Activated CD8-positive, alpha-beta T cell treated with anti-CD3 and anti-CD28 coated beads, Interleukin-2, amount 10 ng/mL, durations not matched to agents 7 days and 5 days (primary cell): Measurements from ENCODE around the gene SLC13A3. TPM values are rescaled to one million over a fixed set of nuclear protein-coding genes. Genes with fewer than 3 reads are reported as not detected.
"Not testable (repeated sequence)": the region's sequence is repeated elsewhere in the genome, so short reads cannot be mapped to it uniquely, and the experiment has no call there.

Source experiments
- ATAC-seq: fragments of 150-1000 bp; cut with Tn5 transposase; one replicate; pipeline ENCODE4 v1.10.0; 2021; ENCODE audit warnings: moderate library complexity
- CTCF ChIA-PET: fragments of 350-600 bp; sonication (Branson Sonifier 250); formaldehyde crosslinking; loops from one replicate; lab custom pipeline; 2021; ENCODE audit warnings: antibody characterized with exemption; lab: Charles Lee
- POLR2A ChIA-PET: fragments of 350-600 bp; sonication (Branson Sonifier 250); formaldehyde crosslinking; loops from one replicate; lab custom pipeline; 2021; ENCODE audit warnings: antibody characterized with exemption; lab: Charles Lee
- DNase-seq: peaks from one replicate; pipeline ENCODE4 v3.0.0-alpha.2; 2020
- H3K27ac Mint-ChIP-seq: one replicate; pipeline ENCODE4 v1.8.0; 2021; ENCODE audit warnings: mild to moderate bottlenecking, mixed read lengths
- H3K27me3 Mint-ChIP-seq: one replicate; pipeline ENCODE4 v1.8.0; 2021; ENCODE audit warnings: low read depth, mixed read lengths
- H3K36me3 Mint-ChIP-seq: one replicate; pipeline ENCODE4 v1.8.0; 2021; ENCODE audit warnings: low read depth, mixed read lengths
- H3K4me1 Mint-ChIP-seq: one replicate; pipeline ENCODE4 v1.8.0; 2021; ENCODE audit warnings: low read depth, mixed read lengths
- H3K4me3 Mint-ChIP-seq: one replicate; pipeline ENCODE4 v1.8.0; 2021; ENCODE audit warnings: mild to moderate bottlenecking, mixed read lengths
- H3K9me3 Mint-ChIP-seq: one replicate; pipeline ENCODE4 v1.8.0; 2022; ENCODE audit warnings: mixed read lengths; ENCODE audit not compliant: insufficient read depth
- total RNA-seq, 2 experiments: library from RNA; stranded (reverse); gene quantifications; one replicate each; pipeline ENCODE4 v1.2.3, GENCODE V29; 2021

The SLC13A3 gene
- total RNA-seq, 2 experiments from 2014 or later: not detected

DNA sequence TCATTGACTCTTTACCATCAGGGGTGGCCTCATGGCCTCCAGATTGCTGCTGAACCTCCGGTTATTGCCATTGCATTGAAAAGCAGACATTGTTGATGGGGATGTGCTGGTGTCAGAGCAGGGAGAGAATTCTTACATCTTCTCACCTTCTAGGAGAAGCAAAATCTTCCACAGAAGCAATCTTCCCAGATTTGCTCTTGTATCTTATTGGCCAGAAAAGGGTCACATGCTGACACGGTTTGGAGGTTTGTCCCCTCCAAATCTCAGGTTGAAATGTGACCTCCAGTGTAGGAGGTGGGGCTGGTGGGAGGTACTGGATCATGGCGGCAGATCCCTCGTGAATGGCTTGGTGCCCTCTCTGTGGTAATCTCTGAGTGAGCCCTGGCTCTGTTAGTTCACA is 27.3 kb upstream of the SLC13A3 start:
- CTCF ChIA-PET: interaction anchor here (1.2 to 6.9 kb wide), 2 partner anchors 9 to 134 kb away, joined by 4 to 79 read pairs; no protein-coding TSS in a partner anchor
- no peaks in the 10 kb centered on the region for H3K9me3 Mint-ChIP-seq

DNA sequence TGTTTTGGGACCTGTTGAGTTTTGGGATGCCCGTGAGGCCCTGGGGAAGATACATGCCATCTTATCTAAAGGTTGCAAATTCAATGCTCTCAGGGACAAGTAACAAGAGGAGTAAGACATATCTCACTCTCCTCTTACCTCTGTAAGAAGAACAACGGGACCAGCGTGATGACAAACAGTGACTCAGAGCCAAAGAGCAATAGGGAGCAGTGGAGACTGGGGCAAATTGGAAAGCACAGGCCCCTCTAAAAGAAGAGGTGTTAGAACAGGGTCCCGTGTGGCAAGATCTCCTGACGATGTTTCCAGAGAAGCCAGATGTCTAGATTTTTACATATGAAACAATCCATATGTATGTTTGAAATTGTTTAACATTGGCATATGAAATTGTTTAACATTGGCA is 26.3 kb upstream of the SLC13A3 start:
- ATAC-seq (no peak), DNase-seq (no peak)
- no peak overlapping the region for H3K27ac Mint-ChIP-seq
- no peaks in the 10 kb centered on the region for H3K27me3 Mint-ChIP-seq
- ChIA-PET POLR2A (no interaction called here), CTCF (interaction anchor here (6.9 kb wide), 1 partner anchor 133 kb away, joined by 79 read pairs; no protein-coding TSS in a partner anchor)
- H3K4me1 Mint-ChIP-seq: peaks cover 10% of the 10 kb centered on the region
- no peaks in the 10 kb centered on the region for H3K36me3 Mint-ChIP-seq
- no peak overlapping the region for H3K4me3 Mint-ChIP-seq
- H3K9me3 Mint-ChIP-seq: no peaks in the 10 kb centered on the region

More for the DNA sequence above, 27.3 kb upstream of the SLC13A3 start:
- DNase-seq: no peak
- POLR2A ChIA-PET: no interaction called here
- Mint-ChIP-seq H3K27me3 (no peaks in the 10 kb centered on the region), H3K4me3 (no peak overlapping the region), H3K36me3 (no peaks in the 10 kb centered on the region), H3K4me1 (peaks cover 12% of the 10 kb centered on the region), H3K27ac (no peak overlapping the region)
- ATAC-seq: no peak

- H3K27me3 Mint-ChIP-seq, DNase-seq, H3K4me1 Mint-ChIP-seq, H3K36me3 Mint-ChIP-seq, CTCF ChIA-PET, ATAC-seq, H3K9me3 Mint-ChIP-seq, H3K27ac Mint-ChIP-seq, H3K4me3 Mint-ChIP-seq, POLR2A ChIA-PET: not testable (repeated sequence)
These were observed 25.5 kb upstream of the SLC13A3 start for GRCh38 chr20:46676649-46677316.

- no peaks in the 10 kb centered on the region for H3K36me3 Mint-ChIP-seq
- DNase-seq (no peak), ATAC-seq (no peak)
- no peak overlapping the region for H3K27ac Mint-ChIP-seq
- H3K27me3 Mint-ChIP-seq: no peaks in the 10 kb centered on the region
- H3K9me3 Mint-ChIP-seq: peaks cover 4% of the 10 kb centered on the region
- CTCF ChIA-PET: no interaction called here
- no peaks in the 10 kb centered on the region for H3K4me1 Mint-ChIP-seq
- H3K4me3 Mint-ChIP-seq: no peak overlapping the region
- POLR2A ChIA-PET: interaction anchor here (0.6 kb wide), 1 partner anchor 129 kb away, joined by 4 read pairs; no protein-coding TSS in a partner anchor
These were observed 23.2 kb upstream of the SLC13A3 start for GRCh38 chr20:46674253-46675083.

- POLR2A ChIA-PET: no interaction called here
- CTCF ChIA-PET: no interaction called here
- H3K36me3 Mint-ChIP-seq: no peaks in the 10 kb centered on the region
- DNase-seq: no peak
- no peaks in the 10 kb centered on the region for H3K27me3 Mint-ChIP-seq
- H3K27ac Mint-ChIP-seq: no peak overlapping the region
- ATAC-seq: no peak
- H3K4me3 Mint-ChIP-seq: no peak overlapping the region
- peaks cover 4% of the 10 kb centered on the region for H3K9me3 Mint-ChIP-seq
- H3K4me1 Mint-ChIP-seq: no peaks in the 10 kb centered on the region
These were observed 22.4 kb upstream of the SLC13A3 start for GRCh38 chr20:46673394-46674252.

DNA sequence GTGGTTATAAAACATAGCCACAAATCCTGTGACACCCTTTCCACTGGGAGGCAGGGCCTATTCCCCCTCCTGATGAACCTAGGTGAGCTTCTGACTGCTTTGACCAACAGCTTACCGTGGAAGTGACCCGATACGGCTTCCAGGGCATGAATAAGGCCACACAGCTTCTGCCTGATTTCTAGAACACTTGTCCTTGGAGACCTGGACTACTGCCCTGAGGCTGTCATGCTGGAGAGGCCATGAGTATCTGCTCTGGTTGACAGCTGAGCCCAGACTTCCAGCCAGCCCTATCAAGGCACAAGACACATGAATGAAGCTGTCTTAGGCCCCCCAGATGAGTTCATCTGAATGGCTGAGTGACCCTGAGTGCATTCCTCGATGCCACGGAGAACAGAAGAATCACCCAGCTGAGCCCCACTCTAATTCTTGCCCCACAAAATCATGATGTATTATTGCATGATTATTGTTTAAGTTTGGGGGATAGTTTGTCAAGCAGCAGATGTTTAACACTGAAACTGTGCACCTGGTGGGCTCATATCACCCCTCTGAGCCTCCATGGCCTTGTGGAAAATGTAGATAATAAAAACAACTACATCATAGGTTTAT is 21.4 kb upstream of the SLC13A3 start:
- Mint-ChIP-seq H3K27ac (no peak overlapping the region), H3K27me3 (no peaks in the 10 kb centered on the region), H3K4me1 (no peaks in the 10 kb centered on the region), H3K9me3 (peaks cover 4% of the 10 kb centered on the region), H3K36me3 (no peaks in the 10 kb centered on the region), H3K4me3 (no peak overlapping the region)
- DNase-seq (no peak), ATAC-seq (no peak)
- CTCF ChIA-PET: interaction anchor here (0.9 to 1.3 kb wide), 2 partner anchors 8 to 128 kb away, joined by 3 read pairs; no protein-coding TSS in a partner anchor
- POLR2A ChIA-PET: no interaction called here

GRCh38 chr20:46671866-46672542 is 20.7 kb upstream of the SLC13A3 start:
- ChIA-PET POLR2A (interaction anchor here (0.6 kb wide), 1 partner anchor 31 kb away, joined by 3 read pairs; no protein-coding TSS in a partner anchor), CTCF (interaction anchor here (0.9 to 1.3 kb wide), 2 partner anchors 9 to 127 kb away, joined by 3 read pairs; no protein-coding TSS in a partner anchor)
- DNase-seq (no peak), ATAC-seq (no peak)
- Mint-ChIP-seq H3K9me3 (peaks cover 4% of the 10 kb centered on the region), H3K36me3 (no peaks in the 10 kb centered on the region), H3K4me1 (no peaks in the 10 kb centered on the region), H3K4me3 (no peak overlapping the region), H3K27me3 (no peaks in the 10 kb centered on the region), H3K27ac (no peak overlapping the region)

- no peaks in the 10 kb centered on the region for H3K36me3 Mint-ChIP-seq
- peaks cover 4% of the 10 kb centered on the region for H3K9me3 Mint-ChIP-seq
- ChIA-PET CTCF (interaction anchor here (1.3 kb wide), 1 partner anchor 10 kb away, joined by 3 read pairs; no protein-coding TSS in a partner anchor), POLR2A (no interaction called here)
- H3K27me3 Mint-ChIP-seq: no peaks in the 10 kb centered on the region
- H3K27ac Mint-ChIP-seq: no peak overlapping the region
- DNase-seq (no peak), ATAC-seq (no peak)
- no peaks in the 10 kb centered on the region for H3K4me1 Mint-ChIP-seq
- H3K4me3 Mint-ChIP-seq: no peak overlapping the region
These were observed 19.6 kb upstream of the SLC13A3 start for GRCh38 chr20:46670585-46671584.

DNA sequence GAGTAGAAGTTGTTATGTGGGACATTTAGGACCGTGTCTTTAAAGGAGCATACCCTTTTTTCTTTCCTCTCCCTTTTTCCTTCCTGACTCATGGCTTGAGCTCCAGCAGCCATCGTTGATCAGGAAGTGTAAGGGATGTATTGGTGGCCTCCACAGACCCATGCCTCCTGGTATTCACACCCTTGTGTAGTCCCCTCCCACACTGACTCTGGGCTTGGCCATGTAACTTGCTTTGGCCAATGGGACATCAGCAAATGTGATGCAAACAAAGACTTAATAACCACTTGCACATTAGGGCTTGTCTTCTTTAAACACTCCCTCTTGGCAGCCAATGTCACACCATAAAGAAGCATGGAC is 18.9 kb upstream of the SLC13A3 start:
- Mint-ChIP-seq H3K27me3 (no peaks in the 10 kb centered on the region), H3K9me3 (peaks cover 4% of the 10 kb centered on the region), H3K4me3 (no peak overlapping the region), H3K4me1 (no peaks in the 10 kb centered on the region), H3K27ac (no peak overlapping the region), H3K36me3 (no peaks in the 10 kb centered on the region)
- no peak for ATAC-seq
- DNase-seq: no peak
- POLR2A ChIA-PET: interaction anchor here (0.8 kb wide), 1 partner anchor 131 kb away, joined by 4 read pairs; no protein-coding TSS in a partner anchor
- CTCF ChIA-PET: no interaction called here
